Gastrocnemius medialis (tissue), 4 donors: ENCODE results near the gene ANKRD33.

Experiments
- CTCF ChIP-seq, 5 experiments: fragments of 450-650 bp in 3 of 5; fragments of 200-600 bp in 2 of 5; sonication (generic) in 2 of 5; IDR thresholded peaks in 4 of 5; conservative IDR thresholded peaks in 1 of 5; 1 replicate in 4 of 5; 2 replicates in 1 of 5; pipeline ENCODE4 v1.5.1; 2016 to 2019; ENCODE audit warnings: antibody characterized with exemption in 5 of 5, mild to moderate bottlenecking in 3 of 5, moderate library complexity in 3 of 5
- POLR2A ChIP-seq, 2 donors: fragments of 450-650 bp; IDR thresholded peaks; one replicate each; pipeline ENCODE4 v1.6.1; 2017; ENCODE audit warnings: antibody characterized with exemption in 2 of 2, mild to moderate bottlenecking in 2 of 2, moderate library complexity in 2 of 2

- TF ChIP-seq CTCF (IDR thresholded peaks at IDR 0.05 in 4 of 5, conservative IDR thresholded peaks at IDR 0.05 in 1 of 5) (no peak), POLR2A (IDR thresholded peaks at IDR 0.05) (no peak)
These were observed 50.0 kb downstream of the ANKRD33 start for GRCh38 chr12:51937926-51938325.
